Measurements from ENCODE around the gene EXD3.

- no peak for TF ChIP-seq CTCF (IDR thresholded peaks at IDR 0.05)
- no peak for TF ChIP-seq POLR2A (IDR thresholded peaks at IDR 0.05)
These were observed 126.9 kb downstream of the EXD3 start for GRCh38 chr9:137295849-137296669.

All from breast epithelium (tissue), 3 donors.